ENCODE data around the gene TRAM2.

Gene TRAM2, protein sequence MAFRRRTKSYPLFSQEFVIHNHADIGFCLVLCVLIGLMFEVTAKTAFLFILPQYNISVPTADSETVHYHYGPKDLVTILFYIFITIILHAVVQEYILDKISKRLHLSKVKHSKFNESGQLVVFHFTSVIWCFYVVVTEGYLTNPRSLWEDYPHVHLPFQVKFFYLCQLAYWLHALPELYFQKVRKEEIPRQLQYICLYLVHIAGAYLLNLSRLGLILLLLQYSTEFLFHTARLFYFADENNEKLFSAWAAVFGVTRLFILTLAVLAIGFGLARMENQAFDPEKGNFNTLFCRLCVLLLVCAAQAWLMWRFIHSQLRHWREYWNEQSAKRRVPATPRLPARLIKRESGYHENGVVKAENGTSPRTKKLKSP

GRCh38 chr6:52577022-52577777 is at the start of gene TRAM2:
TSS of gene TRAM2 (minus strand) at chr6:52577060. CDS start at chr6:52576915, 145 bp downstream.
- peak; percentile 68 for DNase-seq (ENCODE audit: low read depth in 2 of 2)

DNA sequence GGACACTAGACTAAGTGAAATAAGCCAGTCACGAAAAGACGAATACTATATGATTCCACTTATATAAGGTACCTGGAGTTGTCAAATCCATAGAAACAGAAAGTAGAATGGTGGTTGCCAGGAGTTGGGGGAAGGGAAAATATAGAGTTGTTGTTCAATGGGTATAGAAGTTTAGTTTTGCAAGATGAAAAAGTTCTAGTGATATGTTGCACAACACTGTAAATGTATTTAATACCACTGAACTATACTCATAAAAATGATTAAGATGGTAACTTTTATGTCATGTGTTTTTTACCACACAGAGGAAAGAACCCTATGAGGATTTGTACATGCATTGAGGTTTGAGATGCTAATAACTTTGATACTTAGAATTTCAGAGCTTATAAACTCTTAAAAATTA is 46.0 kb upstream of the TRAM2 start:
- DNase-seq (ENCODE audit: low read depth in 2 of 2) = no peak

DNA sequence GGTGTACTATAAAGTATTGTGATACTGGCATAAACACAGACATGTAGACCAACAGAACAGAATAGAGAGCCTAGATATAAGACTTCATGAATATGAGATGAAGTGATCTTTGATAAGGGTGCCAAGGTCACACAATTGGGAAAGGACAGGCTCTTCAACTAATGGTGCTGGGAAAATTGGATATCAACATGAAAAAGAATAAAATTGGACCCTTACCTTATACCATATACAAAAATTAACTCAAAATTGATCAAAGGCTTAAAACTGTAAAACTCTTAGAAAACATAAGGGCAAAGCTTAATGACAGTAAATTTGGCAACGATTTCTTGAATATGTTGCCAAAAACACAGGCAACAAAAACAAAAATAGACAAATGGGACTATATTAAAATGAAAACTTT is 44.8 kb upstream of the TRAM2 start:
- DNase-seq (ENCODE audit: low read depth in 2 of 2) = no peak

DNA sequence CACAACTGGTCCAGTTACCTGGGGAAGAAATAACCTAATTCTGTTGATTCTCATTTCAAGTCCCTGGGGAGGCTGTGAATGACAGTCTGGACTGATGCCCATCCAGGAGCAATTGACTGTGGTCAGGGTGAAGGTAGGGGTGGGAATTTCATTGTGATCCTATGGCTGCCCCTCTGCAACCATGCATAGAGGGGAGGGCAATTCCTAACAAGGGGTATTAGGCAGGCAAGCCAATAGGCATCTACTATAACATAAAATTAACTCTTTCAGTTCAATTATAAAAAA is 44.0 kb upstream of the TRAM2 start:
- DNase-seq (ENCODE audit: low read depth in 2 of 2) = no peak

DNA sequence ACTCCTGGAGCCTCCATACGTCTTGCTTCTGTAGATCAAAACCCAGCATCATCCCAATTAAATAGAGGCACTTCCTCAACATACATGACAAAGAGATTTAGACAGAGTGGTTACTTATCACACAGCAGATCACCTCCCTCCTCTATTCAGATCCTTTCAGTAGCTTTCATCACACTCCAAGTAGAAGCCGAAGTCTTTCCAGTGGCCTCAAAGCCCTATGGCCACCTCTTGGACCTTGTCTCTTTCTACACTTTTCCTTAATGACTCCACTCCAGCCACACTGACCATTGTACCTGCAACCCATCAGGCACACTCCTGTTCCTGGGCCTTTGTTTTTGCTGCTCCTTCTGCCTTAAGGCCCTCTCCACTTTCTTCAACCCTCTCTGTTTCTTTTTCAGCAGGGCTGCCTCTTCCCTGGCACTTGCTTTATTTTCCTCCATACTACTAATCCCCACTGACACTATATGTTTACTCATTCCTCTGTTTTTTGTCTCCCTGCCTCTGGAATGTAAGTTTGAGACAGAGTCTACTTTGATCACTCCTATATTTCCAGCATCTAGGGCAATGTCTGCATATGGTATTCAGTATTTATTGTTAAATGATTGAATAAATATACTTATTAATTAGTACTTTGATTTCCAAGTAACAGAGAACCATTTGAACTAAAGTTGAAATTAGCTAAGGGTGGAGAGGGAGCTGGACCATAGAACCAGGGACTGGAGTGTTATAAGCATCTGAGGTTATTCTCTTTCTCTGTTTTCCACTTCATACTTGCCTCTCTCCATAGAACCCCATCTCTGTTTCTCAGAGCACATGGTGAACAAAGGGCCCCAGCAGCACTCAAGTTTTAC is 43.4 kb upstream of the TRAM2 start:
- DNase-seq (ENCODE audit: low read depth in 2 of 2) = no peak

DNA sequence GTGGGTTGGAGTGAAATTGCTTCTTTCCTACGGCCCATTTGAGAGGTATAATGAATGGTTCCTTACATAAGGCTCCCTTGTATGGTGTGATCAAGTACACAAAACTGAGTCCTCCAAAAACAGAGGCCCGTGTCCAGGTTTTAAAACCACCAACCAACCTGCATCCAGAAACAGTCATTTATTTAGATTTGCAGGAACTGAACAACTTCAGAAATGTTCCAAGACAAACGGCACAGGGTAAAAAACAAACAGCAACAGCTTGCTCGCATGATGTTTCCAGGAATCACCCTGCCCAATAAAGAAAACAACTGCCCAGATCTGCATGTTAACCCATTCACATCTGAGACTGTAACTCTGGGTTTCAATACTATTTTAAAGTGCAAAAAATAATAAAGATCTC is 40.2 kb upstream of the TRAM2 start:
- DNase-seq (ENCODE audit: low read depth in 2 of 2) = no peak

DNA sequence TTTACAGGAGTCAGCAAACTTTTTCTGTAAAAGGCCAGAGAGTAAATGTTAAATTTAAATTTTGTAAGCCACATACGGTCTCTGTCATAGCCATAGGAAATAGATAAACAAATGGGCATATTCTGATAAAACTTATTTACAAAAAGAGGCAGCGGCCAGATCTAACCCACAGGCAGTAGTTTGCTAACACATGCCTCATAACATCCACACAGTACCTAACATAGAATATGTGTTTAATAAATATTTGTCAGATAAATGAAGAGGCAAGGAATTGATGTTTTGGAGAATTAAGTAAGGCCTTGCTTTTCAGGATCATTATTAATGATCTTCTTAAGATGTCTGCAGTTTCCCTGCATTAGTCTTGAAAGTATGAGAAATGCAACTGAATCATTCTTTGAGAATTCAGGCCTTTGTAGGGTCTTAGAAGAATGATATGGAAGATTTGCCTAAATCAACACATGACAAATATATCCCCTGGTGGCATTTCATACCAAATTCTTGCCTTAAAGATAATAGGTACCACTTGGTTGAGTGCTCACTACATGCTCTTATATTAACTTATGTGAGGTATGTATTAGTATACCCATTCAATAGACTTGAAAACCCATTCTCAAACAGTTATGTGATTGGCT is 39.3 kb upstream of the TRAM2 start:
- DNase-seq (ENCODE audit: low read depth in 2 of 2) = no peak

DNA sequence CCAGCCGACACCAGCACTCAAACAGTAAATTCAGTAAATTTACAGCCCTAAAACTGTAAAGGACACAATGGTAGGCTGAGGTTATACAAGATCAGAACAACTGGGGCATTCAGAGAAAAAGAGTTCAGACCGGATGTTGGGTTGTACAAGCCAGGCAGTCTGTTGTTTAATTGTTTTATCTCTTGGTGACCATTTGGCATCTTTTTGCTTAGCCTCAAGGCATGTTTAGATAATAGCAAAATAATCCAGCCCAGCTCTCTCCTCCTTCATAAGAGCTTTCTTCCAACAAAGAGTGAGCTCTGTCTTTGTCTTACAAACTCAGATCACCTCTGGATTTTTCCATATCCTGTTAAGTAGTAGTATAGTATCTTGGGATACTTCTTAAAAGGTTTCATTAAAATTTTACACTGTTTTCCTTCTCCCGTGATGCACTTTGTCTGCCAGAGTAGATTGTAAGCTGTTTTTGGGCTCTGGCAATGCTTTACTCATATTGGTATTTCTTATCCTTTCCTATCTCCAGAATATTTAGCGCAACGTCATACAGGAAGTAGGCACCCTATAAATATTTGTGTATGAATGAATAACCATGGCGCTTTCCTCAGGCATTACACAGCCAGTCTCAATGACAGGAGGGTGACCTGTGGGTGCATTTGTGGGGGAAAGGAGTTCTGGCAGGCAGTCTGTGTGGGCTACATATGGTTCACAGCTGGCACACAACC is 35.6 kb upstream of the TRAM2 start:
- no peak for DNase-seq (ENCODE audit: low read depth in 2 of 2)

- no peak for DNase-seq (ENCODE audit: low read depth in 2 of 2)
Observed at GRCh38 chr6:52611833-52612232, 35.0 kb upstream of the TRAM2 start.

DNA sequence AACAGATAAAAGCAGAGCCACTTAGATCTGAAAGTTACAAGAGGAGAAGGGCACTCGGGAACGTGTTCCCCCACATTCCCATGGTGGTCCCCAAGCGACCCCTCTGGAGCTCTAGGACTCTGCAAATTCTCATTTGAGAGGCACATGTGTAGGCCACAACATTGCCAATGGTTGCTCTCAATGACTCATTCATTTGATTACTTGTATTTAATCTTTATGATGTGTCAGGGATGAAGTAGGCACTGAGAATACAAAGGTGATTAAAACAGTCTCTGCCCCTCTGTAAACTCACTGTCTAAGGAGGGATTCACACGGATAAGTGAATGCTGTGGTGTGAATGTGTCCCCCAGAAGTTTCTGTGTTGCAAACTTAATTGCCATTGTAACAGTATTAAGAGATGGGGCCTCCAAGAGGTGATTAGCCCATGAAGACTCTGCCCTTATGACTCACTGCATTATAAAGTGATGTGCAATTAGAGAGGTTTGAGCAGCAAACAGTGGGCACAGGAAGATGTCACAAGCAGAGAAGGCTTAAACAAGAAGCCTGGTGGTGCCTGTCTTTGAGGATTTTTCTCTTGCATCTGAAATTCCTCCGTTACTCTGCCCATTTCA is 34.0 kb upstream of the TRAM2 start:
- DNase-seq (ENCODE audit: low read depth in 2 of 2) = no peak

DNA sequence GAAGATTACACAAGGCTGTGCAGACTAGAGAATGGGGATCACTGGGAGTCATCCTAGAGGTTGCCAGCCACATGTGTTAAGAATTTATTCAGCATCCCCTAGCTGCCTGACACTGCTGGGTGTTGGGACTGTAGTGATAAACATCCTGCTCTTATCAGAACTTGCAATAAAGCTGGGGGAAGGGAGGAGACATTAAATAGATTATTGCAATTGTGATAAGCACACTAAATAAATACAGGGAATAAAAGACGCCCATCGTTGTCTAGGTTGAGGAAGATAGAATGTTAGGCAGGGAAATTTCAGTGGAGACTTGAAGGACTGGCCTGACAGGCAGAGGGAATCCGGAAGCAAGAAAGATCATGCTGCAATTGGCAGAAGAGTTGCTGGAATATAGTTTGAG is 33.2 kb upstream of the TRAM2 start:
- no peak for DNase-seq (ENCODE audit: low read depth in 2 of 2)

DNA sequence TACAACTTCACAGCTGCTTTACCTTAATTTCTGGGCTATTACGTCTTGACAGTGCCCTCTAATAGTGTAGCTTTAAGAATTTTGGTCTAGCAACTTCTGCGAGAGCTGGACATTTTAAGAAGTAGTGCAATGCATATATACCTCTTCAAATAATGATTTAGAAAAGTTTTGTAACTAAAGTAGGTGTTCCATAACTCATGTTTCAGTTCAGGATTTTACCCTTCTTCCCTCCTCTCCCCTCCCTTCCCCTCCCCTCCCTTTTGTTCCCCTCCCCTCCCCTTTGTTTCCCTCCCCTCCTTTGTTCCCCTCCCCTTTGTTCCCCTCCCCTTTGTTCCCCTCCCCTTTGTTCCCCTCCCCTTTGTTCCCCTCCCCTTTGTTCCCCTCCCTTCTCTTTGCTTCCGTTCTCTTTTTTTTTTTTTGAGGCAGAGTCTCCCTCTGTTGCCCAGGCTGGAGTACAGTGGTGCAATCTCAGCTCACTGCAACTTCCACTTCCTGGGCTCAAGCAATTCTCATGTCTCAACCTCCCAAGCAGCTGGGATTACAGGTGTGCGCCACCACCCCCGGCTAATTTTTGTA is 28.8 kb upstream of the TRAM2 start:
- no peak for DNase-seq (ENCODE audit: low read depth in 2 of 2)

DNA sequence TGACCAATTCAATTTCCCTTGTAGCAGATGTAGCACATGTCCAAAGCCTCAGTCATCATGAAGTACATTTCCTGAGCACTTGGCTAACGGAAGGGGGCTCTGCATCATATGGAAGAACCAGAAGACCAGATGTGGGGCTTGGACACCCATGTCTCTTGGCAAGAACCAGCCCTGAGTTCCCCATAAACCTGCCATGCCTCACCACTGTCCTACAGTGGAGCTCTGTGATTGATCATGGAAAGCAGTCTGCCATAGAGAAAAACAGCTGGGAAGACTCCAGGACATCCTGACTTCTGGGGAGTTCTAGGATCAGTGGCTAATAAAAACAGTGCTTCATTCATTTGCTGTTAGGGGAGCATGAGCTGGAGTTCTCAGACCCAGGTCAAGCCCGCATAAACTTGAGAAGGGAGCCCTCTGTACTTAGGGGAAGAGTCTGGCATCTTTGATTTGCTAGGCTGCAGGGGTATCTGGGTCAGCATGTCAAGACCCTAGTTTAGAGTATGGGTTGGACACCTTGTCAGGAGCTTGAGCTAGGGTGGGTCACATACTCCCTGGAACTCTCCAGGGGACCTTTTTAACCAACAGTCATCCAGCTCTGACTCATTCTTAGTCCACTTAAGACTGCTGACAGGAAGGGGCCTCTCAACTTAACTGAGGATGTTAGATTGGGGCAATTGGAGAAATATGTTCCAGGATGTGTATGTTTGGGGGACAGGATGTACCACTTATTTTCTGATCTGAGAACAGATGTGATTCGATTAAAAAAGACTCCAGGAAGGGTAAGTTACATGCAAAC is 26.3 kb upstream of the TRAM2 start:
- DNase-seq (ENCODE audit: low read depth in 2 of 2) = no peak

GRCh38 chr6:52598824-52599190 is 21.9 kb upstream of the TRAM2 start:
- no peak for DNase-seq (ENCODE audit: low read depth in 2 of 2)

DNA sequence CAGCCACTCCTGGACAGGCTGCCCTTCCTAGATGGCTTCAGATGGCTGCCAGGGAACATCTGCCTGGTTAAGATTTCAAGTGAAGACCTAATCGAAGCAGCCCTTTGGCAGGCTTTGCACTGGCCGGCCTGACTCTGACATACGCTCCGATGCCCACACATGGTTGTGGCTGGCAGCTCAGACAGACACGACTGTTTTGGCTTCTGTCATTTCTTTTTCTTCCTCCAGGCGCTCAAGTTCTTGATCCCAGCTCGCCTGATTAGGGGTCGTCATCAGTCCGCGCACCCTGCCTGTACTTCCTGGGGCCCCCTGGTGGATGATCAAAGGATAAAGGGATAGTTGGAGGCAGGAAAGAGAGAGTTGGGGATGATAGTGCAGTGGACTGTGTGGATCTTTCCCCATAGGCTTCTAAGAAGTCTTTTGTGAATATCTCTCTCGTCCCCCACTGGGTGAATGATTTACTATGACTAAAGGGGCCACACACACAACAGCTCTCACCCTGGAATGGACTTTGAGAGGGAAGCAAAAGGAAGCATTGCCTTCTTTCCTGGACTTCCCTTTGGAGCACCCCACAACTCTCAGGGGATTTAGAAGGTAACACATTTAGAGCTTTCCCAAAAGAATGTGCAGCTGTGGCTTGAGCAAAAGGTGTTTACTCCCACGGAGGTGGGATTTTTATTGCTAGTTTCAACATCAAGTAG is 21.4 kb upstream of the TRAM2 start:
- no peak for DNase-seq (ENCODE audit: low read depth in 2 of 2)

DNA sequence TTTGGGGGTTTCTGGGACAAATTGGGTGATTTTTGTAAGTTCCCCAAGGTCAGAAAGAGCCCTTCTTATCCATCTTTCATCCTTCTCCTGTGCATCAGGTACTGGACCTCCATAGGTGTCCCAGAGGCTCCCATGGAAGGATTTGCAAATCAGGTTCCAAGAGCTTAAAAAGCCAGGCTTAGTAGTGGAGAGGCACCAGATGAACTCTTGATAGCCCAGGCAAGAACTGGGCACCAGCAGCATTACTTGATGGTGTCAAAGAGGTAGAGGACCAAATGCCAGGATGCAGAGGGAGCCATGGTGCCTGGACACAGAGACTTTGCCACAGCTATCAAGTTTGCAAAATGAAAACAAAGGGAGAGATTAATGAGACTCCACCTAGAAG is 20.9 kb upstream of the TRAM2 start:
- DNase-seq (ENCODE audit: low read depth in 2 of 2) = no peak

- DNase-seq (ENCODE audit: low read depth in 2 of 2) = no peak
Observed at GRCh38 chr6:52596371-52597028, 19.6 kb upstream of the TRAM2 start.

DNA sequence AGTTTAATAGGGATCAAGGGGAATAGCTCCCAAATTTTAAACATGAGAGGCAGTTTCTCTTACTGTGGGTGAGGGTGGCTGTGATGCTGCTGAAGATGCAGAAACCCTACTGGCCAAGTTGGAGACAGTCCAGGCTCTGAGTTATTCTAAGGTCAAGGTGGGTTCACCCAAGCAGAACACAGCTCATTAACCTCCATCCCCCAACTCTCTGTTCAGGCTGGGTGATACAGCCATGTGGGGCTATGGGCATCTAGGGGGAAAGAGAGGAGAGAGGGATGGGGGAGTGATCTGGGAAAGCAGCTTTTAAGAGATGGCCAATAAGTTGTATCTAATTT is 18.9 kb upstream of the TRAM2 start:
- no peak for DNase-seq (ENCODE audit: low read depth in 2 of 2)
